Measurements from ENCODE around the gene C1orf122.
"Not testable (repeated sequence)": the region's sequence is repeated elsewhere in the genome, so short reads cannot be mapped to it uniquely, and the experiment has no call there.

Gene C1orf122

DNA sequence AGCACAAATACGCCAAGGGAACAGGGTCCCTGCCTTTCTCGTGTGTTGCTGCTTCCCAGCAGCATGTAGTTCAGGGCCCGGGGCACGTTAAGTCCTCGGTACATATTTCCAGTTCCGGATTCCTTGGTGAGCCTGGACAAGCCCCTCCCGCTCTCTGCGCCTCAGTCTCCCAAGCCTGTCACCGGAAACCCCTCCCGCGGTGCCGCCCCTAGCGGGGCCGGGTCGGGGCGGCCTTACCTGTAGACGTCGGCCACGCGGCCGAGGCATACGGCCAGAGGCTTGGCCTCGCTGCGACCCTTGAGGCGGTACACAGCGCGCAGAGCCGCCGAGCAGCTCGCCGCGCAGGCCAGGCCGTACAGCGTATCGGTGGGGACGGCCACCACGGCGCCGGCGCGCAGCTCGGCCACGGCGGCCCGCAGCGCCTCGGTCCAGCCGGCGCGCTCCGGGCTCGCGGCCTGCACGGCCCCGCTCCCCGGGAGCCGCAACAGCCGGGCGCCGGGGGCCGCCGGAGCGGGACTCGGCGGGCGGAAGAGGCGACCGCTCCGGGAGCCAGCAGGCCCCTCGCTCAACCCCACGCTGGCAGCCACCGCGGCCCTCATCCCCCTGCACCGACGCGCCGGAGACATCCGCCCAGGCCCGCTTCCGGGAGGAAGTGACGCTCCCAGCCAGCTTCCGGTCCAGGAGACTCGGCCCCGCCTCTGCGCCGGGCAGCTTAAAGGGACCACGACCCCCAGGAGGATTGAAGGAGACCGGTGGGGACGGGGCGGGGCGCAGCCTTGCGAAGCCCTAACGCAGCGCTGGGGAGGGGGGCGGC is at the start of gene C1orf122, which contains the start of gene YRDC:
TSS of gene C1orf122 (plus strand) at position 236 of the 814 bp plus-strand sequence. CDS start 615 bp downstream, outside the sequence.
TSS of gene YRDC (minus strand) at position 654 of the 814 bp plus-strand sequence. CDS start at position 626, 28 bp downstream.
- peak; percentile 89 for DNase-seq (ENCODE audit: low read depth)

DNA sequence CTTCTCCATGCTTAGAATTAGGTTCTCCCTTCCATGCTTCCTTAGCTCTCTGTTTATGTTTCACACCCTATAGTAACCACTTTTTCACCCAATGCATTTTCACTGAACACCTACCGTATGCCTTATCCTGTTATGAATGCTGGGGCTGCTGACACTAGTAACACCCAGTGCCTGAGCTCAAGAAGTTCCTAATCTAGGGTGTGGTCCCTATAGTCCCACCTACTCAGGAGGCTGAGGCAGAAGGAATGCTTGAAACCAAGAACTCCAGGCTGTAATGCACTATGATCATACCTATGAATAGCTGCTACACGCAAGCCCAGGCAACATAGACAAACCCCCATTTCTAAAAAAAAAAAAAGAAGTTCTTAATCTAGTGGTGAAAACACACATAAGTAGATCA is 48.1 kb upstream of the C1orf122 start:
- DNase-seq (ENCODE audit: low read depth) = no peak

DNA sequence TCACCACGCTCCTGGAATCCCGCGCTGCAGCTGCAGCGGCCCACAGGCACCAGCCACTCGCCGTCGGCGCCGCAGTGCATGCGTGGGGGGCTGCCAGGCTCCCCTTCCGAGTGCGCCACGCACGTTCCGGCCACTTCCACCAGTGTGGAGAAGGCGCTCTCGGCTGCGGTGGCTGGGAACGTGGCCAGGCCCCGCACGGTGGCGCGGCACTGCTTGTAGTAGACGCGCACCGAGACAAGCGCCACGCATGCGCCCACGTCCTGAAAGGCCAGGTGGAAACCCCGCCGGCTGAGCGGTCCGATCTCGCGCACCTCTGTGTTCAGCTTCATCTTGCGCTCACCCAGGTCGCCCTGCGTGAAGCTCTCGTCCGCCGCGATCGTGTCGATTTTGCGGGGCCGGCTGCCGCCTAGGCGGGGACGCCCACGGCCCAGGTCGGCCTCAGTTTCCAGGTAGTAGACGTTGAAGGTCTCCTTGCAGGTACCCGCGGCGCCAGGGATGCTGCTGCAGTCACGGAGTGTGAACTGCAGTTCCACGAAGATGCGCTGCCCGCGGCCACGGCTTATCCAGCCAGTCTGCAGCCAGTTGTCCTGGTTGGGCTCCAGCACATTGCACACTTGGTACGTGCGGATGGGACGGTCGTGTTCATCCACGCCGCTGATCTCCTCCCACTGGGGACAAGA is 46.0 kb upstream of the C1orf122 start:
- no peak for DNase-seq (ENCODE audit: low read depth)

DNA sequence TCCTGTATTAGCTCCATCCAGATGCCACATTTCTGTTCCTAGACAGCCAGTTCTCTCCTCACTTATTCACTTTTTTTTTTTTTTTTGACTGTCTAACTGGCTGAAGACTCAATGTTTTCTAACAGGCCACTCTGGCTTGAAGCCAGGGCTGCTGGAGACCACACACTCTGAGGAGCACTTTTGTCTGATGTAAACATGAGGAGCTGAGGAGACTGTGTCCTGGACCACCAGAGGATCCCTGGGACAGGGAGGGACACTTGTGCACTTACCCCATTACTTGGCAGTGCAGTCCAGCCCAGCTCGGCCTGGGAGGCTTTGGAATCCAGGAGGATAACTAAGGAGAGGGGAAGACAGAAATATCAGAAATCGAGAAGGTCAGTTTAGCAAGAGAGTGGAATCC is 45.1 kb upstream of the C1orf122 start:
- no peak for DNase-seq (ENCODE audit: low read depth)

DNA sequence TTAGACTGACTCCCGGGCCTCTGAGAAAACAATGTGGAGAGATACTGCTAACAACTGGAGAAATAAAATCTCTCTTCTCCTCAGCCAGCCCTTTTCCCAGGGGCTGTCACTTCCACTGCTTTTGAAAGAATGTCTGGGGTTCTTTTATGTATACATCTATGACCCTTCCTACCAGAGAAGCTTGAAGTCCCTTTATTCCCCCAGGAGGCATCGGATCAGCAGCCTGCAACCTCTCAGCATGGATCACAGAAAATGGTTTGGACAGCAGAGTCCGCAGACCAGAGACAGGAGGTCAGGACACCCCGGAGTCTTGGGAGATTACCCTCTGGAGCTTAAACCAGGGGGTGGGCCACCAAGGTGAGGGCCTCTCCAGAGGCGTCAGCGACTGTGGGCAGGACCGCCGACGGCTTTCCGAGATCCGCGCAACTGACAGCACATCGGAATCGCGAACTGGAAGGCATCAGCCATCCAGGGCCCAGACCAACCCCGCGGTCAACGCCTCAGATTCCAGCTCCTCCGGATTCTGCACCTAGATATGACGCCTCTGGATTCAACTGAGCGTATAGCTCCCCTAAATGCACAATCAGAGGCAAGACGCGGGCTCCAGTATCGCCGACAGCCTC is 43.7 kb upstream of the C1orf122 start:
- DNase-seq (ENCODE audit: low read depth) = no peak

DNA sequence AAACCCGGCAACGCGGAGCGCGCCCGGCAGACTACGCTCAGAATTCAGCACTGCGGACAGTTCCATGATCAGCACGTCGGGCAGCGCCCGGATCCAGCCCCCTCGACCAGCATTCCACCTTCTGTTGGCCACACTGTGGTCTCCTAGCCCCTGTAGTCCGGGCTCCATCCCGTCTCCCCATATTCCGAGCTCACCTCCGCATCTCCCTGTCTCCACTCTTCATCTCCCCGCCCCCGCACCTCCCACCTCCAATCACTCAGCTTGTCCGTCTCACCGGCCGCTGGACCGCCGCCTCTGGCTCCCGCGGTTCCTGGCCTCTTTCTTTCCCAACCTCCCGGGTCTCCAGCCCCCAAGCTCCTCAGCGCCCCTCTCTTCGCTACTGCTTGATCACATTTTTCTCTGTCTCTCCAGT is 43.2 kb upstream of the C1orf122 start:
- DNase-seq (ENCODE audit: low read depth) = no peak

DNA sequence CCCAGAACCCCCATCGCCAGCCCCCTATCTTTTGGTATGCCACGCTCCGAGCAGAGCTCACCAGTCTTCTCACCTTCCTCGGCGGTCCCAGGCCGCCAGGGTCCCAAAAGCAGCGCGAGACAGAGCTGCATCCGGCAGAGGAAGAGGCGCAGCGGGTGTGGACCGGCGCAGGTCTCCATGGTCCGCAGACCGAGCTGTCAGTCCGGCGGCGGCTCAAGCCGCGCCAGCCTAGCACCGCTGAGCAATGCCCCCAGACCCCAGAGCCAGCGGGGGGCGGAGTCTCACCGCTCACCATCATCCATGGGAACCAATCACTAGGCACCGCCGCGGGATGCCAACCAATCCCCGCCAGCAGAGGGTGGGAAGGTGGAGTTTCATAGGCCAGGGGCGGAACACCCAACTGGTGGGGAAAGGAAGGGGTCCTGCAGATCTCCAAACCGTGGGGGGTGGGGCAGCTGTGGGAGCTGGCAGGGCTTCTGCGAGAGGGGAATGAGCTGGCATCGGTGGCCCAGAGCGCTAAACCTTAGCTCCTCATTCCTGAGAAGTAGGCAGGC is 42.6 kb upstream of the C1orf122 start, which contains the start of gene EPHA10:
TSS of gene EPHA10 (minus strand) at position 233 of the 554 bp plus-strand sequence. CDS start at position 179, 54 bp downstream.
- no peak for DNase-seq (ENCODE audit: low read depth)

DNA sequence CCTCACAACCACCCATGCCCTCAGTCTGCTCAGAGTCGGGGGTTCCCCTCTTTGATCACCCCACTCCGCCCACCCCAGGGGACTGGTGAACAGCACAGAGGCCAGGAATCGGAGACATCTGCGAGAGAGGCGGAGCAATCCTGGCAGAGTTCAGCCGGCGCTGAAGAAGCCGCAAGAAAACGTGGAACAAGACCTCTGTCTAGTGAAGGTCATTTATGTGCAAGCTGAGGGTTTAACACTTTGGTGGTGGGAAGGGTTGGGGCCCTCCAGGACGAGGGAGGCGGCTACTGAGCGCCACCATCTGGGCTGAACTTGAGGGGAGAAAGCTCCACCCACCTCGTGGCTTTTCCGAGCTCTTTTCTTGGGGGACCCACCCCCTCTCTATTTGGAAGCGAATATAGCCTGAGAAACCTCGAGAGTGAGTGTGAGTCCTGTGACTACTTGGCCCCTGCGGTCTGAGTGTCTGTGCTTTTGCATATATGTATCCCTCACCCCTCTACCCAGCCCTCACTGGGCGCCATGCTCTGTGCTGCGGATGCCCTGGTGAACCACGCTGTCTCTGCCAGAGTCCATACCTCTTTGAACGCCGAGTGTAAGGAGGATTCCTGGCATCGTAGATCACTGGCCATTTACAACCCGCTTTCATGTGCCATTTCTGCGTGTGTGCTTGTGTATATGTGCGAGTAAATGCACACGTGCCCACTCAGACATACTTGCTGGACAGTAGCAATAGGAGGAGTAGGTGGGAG is 41.5 kb upstream of the C1orf122 start:
- no peak for DNase-seq (ENCODE audit: low read depth)

DNA sequence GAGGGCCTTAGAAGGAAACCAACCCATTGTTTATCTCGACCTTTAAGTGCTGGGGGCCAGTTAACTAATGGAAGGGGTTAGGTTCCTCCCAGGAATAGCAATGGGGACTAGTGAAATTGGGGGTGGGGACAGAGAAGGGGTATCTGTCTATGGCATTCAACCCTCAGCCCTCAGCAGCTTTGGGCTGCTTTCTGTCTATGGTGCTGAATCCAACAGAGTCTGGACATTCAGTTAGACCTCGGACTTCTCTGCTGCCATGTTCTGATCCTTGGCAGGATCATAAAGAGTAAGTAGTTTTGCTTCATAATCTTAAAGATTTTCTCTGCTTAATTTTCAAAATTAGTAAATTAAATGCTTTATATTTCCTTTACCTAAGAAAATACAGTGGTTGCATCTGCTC is 40.1 kb upstream of the C1orf122 start:
- DNase-seq (ENCODE audit: low read depth) = no peak

DNA sequence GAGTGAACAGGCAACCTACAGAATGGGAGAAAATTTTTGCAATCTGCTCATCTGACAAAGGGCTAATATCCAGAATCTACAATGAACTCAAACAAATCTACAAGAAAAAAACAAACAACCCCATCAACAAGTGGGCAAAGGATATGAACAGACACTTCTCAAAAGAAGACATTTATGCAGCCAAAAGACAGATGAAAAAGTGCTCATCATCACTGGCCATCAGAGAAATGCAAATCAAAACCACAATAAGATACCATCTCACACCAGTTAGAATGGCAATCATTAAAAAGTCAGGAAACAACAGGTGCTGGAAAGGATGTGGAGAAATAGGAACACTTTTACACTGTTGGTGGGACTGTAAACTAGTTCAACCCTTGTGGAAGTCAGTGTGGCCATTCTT is 36.1 kb upstream of the C1orf122 start:
- not testable (repeated sequence) for DNase-seq (ENCODE audit: low read depth)

DNA sequence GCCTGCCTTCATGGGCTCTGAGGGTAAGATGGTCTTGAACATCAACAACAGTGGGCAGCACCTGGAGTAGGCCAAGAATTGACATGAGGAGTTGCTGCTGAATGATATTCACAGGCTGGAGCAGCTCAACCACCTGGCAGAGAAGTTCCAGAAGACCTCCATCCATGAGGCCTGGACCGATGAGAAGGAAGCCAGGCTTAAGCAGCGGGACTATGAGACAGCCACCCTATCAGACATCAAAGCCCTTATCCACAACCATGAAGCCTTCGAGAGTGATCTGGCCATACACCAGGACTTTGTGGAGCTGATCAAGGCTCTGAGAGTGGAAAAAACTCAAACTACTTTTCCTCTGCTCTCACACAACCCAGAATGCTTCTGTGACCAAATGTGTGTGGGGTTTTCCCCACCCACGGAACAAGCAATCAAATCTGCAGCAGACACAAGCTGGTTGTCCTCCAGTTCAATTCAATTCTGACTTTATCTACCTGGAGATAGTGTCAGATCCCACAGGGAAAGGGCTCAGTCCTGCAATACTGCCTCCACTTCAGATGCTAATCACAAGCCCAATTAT is 30.6 kb upstream of the C1orf122 start:
- no peak for DNase-seq (ENCODE audit: low read depth)

DNA sequence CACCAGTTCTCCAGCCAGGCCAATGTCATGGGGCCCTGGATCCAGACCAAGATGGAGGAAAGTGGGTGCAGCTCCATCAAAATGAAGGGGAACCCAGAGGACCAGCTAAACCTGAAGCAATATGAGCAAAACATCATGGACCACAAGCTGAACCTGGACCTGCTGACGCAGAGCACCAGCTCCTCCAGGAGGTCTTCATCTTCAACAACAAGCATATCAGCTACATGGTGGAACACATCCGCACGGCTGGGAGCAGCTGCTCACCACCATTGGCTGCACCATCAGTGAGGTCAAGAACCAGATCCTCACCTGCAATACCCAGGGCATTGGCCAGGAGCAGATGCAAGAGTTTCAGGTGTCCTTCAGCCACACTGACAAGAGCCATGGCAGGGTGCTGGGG is 28.9 kb upstream of the C1orf122 start:
- no peak for DNase-seq (ENCODE audit: low read depth)

DNA sequence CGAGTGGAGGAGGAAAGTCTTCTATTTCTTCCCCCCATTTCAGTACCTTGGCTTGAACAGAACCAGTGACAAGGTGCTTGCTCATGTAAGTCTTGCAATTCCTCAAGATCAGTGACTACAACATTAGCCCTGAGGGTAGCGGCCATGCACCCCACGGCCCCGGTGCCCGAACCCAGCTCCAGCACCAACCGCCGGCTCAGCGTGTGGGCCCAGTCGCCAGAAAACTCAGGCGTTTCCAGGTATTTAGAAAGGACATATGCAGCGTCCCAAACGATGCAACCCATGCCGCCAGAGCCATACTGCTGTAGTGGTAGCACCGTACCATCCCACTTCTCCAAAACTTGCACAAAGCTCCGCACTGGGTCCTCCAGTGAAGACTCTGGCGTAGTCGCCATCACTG is 25.1 kb upstream of the C1orf122 start:
- DNase-seq (ENCODE audit: low read depth) = no peak

DNA sequence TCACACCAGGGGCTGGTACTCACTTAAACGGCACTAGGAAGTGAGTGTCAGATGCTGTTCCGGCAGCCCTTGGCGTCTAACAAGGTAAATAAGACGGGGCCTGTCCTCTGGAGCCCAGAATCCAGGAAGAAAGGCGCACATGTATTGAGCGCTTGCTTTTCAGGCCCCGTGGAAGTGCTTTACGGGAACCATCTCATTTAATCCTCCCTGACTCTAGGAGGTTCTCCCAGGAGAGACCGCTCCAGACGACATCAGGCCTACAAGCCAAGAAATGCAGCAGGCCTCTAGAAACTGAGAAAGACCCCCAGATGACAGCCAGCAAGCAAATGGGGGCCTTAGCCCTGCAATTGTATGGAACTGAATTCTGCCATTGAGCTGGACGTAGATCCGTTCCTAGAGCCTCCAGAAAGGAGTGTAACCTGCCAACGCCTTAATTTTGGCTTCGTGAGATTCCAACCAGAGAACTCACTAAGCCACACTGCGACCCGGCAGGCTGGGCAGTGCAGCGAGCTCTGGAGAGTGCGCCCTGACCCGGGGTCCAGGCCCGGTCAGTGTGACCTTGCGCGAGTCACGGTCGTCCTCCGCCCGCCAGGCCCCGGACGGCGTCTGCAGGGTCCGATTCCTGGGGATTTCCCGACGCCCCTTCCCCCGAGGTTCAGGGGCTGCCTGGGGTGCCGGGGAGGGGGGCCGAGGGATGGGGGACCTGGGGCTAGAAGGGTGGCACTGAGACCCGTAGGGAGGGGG is 14.5 kb upstream of the C1orf122 start:
- no peak for DNase-seq (ENCODE audit: low read depth)

DNA sequence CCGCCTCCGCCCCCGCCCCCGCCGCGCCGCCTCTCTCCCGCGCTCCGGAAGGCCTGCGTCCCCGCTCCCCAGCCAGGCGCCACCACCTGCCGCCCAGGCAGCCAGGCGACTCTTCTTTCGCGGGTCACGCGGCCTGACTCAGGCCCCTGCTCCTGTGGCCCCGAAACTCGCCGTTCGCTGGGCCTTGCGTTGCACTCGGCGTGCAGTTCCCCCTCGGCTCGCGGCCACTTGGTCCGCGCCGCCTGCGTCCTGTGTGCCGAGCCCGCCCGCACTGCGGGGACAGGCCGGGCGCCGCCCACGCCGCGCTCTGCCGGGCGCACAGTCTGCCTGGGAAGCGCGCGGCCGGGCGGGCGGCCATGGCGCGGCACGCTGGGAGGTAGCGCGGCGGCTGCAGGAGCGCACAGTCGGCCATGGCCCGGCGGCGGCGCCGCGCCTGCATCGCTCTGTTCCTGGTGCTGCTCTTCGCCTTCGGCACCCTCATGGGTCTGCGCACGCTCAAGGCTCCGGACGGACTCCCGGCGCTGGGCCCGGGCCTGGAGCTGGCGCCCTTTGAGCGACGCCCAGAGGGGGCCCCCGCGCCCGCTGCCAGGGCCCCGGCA is 13.7 kb upstream of the C1orf122 start, which contains the start of gene MANEAL:
TSS of gene MANEAL (plus strand) at position 75 of the 599 bp plus-strand sequence. CDS start at position 411, 336 bp downstream.
- no peak for DNase-seq (ENCODE audit: low read depth)

DNA sequence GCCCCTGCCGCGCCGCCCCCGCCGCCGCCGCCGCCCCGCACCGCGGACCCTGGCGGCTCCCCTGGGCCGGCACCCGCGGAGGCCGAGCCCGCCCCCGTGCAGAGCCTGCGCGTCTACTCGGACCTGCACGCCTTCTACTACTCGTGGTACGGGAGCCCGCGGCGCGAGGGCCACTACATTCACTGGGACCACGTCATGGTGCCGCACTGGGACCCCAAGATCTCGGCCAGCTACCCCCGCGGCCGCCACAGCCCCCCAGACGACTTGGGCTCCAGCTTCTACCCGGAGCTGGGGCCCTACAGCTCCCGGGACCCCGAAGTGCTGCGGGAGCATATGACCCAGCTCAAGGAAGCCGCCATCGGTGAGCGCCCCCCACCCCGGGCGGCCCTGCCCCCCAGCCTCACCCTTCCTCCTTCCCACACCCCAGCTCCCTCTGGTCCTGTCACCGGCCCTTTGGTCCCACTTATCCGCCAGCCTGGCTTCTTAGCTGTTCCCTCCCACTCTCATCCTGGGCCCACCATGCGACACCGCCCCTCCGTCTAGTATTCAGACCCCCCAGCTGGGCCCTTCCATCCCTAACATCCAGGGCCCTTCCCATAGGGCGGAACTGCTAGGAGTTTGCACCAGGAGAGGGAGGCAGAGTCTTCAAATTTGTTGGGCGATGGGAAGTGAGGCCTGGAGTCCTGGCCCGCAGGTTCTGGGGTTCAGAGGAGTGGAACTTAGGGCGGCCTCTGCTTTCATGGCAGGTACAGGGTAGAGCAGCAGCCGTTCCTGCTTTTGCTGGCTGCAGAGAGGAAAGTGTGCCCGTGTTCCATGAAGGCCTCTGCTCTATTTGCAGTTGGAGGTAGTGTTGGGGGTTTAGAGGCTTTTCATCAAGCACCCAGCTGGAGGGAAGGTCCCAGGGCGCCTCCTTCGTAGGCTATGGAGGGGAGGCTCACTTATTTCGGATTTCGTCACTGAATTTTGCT is 12.9 kb upstream of the C1orf122 start:
- DNase-seq (ENCODE audit: low read depth) = no peak

DNA sequence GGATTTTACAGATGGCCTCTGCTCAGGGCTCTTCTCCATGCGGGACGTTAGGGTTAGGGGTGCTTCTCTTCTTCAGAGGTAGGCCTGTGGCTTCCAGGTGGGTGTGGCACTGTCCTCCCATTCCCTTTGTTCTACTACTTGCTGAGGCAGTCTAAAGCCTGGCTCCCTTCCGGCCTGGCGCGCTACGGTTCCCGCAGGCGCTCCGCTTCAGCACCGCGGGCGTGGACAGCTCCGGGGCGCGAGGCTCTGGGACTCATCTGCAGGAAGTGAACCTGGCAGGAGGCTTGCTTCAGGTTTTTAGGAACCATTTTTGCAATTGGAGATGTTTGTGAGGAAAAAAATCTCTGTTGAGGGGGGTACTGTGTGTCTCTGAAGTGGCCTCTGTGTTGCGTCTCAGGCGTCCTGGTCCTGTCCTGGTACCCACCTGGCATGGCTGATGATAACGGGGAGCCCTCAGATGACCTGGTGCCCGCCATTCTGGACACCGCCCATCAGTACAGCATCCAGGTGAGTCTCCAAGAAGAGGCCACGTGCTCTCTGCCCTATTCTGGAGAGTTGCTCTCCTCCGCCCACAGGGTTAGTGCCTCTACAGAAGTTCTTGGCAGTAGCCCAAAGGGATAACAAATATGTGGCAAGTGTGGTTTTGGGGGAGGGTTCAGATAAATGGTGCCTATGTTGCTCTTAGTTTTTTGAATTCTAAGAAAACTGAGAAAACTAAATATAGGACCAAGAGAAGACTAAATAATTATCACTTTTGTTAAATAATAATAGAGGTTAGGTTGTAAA is 12.1 kb upstream of the C1orf122 start:
- no peak for DNase-seq (ENCODE audit: low read depth)

DNA sequence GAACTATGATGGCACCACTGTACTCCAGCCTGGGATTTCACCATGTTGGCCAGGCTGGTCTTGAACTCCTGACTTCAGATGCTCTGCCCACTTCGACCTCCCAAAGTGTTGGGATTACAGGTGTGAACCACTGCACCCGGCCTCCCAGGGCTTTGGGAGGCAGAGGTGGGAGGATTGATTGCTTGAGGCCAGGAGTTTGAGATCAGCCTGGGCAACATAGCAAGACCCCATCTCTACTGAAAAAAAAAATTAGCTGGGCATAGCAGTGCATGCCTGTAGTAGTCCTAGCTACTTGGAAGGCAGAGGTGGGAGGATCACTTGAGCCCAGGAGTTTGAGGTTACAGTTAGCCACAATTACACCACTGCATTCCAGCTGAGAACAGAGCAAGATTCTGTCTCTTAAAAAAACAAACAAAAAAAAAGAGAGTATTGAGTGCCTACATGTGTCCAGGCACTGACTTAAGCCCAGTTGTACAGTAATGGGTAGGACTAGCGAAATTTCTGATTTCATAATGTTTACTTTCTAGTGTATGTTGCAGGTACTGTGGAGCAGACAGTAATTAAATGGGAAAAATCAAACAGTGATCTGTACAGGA is 9.7 kb upstream of the C1orf122 start:
- DNase-seq (ENCODE audit: low read depth) = no peak
